GF-D8 (cell line): ENCODE results near the gene NPB.
A peak's percentile ranks its signal among the peaks of the same experiment; 100 is the strongest.

Experiments
- DNase-seq: peaks from one replicate; lab custom pipeline; 2025; lab: John Stamatoyannopoulos, UW

NPB gene

DNA sequence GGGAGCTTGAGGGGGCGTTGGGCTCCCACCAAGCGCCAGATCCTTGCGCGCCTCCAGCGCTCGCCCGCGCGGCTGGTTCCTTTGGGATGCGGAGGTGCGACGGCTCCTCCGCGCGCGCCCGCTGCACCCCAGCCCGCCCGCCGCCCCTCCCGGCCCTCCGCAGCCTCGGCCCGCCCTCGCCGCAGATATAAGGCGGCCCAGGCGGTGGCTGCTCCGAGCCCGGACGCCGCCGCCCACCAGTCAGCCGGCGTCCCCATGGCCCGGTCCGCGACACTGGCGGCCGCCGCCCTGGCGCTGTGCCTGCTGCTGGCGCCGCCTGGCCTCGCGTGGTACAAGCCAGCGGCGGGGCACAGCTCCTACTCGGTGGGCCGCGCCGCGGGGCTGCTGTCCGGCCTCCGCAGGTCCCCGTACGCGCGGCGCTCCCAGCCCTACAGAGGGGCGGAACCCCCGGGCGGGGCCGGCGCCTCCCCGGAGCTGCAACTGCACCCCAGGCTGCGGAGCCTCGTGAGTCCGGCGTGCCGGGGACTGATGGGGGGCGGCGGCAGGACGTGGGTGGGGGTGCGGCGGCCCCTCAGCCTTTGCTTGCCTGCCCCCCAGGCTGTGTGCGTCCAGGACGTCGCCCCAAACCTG, at the start of gene NPB:
NPB (plus strand) TSS at position 216 of the 630 bp plus-strand sequence; CDS start at position 256, 40 bp downstream.
- DNase-seq: no peak

DNA sequence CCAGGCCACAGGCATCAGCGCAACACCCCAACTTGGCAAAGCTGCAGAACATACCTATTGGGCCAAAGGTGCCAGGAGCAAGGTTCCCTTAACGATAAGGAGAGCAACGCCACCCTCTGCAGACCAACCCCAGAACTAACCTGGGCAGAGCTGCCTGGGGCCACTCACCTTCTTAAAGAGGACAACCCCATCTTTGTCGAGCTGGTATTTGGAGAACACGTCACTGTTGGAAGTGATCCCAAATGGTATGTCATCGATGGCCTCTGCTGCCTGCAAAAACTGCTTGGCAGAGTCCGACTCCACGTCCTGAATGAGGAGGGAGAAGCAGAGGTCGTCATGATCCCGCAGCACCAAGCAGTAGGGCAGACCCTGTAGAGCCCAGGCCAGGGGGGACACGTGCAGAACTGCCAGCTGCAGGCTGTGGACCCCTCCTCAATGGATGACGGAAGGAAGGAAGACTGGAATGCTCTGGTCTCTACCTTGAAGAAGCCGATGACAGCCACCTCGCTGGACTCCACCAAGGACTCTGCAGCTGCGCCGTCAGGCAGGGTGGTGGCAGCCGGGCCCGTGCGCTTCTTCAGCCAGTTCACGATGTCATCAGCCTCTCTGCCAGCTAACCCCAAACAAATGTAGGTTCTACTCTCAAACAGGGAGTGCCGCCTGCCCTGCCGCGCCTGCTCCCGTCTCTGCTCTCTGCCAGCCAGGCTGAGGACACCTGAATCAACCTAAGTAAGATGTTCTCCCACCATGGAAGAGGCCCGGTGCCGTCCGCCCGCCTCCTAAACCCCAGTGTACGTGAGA, 46.9 kb upstream of the NPB start:
- no peak for DNase-seq

DNA sequence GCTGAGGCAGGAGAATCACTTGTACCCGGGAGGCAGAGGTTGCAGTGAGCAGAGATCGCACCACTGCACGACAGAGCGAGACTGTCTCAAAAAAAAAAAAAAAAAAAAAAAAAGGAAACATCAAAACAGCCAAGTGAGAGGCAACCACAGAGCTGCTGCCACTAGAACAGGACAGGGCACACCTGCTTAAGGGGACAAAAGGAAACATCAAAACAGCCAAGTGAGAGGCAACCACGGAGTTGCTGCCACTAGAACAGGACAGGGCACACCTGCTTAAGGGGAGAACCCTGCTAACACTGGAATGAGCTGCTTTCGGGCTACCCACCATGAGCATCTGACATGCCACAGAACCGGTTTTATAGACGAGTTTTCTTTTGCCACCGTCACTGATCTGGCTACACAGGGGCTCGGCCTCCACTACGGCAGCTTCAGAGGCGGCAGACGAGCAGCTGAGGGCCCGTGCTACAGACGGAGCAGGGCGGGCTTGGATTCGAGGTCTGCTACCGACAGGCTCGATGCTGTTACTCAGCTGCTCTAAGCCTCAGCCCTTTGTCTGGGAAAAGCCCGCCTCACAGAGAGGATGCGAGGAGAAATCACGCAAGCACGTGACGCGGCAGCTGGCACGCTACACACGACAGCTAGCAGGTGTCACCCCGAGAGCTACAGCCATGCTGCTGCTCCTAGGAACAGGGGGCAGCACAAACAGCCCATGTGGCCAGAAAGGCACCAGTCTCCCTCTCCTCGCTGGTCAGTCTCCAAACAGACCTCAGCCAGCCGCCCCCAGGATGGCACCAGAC, 43.7 kb upstream of the NPB start:
- no peak for DNase-seq

DNA sequence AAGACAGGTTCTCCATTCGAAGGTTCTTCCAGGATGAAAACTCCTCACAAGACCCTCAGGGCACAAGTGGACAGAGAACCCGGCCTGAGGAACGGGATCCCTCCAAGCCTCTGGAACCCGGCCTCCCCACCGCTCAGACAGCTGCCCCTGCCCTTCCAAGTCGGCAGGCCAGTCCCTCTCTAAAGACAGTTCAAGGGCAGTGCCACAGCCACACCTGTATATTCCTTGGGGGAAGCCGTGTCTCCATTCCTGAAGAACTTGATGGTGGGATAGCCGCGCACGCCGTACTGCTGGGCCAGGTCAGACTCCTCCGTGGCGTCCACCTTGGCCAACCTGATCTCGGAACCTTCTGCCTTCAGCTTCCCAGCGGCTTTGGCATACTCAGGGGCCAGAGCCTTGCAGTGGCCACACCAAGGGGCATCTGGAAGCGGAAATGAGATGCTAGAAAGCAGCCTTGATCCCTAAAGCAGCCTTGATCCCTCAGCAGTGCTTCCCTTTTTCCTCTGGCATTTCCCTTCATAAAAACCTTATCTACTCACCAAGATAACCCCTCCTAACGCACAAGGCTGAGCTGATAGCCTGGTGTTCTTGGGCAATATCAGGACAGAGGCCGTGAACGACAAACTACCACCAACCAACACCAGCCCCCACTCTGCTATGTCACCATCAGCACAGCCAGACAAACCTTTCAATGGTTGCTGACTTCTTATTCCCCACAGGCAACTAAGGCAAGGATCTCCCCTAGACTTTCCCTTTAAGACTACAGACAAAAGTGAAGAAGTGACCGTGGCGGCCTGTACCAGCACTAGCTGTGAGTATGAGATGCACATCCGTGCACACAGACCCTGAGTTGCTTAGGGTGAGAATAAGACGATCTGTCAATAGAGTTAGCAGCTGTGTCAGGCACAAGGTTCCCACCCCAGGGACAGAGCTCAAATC, 42.8 kb upstream of the NPB start:
- peak; percentile 69 for DNase-seq

DNA sequence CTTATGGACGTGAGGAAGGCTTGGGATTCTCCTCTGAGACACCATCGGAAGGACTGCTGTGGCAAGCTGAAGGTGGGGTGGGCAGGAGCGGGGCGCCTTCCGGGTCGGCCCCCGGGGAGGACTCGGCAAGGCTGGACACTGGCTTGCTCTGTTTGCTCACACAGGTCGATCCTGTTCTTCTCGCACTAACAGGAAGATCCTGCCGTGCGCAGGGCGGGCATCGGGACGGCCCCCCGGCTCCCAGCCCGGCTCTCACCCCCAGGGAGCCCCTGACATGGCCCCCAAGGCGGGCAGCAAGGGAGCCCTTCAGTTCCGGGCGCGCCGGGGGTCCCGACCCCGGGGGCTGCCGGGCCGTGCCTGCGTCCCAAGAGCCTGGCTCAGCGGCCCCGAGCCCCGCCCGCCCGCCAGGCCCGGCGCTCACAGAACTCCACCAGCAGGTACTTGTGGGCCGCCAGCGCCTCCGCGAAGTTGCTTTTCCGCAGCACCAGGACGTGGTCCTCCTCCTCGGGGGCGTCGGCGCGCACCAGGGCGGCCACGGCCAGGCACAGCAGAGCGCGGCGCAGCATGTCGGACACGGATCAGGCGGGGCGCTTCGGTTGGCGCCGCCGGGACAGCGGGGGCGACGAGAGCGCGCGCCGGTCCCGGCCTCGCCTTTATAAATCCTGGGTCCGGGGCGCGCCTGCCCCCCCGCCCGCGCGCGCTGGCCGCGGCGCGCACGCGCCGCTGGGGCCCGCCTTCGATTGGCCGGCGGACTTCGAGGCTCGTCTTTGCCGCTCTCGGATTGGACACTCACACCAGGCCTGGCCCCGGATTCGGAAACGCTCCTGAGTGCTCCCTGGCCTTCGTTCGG, 41.9 kb upstream of the NPB start, which contains the start of gene P4HB:
P4HB (minus strand) TSS at position 630 of the 850 bp plus-strand sequence; CDS start at position 566, 64 bp downstream.
- DNase-seq: no peak

DNA sequence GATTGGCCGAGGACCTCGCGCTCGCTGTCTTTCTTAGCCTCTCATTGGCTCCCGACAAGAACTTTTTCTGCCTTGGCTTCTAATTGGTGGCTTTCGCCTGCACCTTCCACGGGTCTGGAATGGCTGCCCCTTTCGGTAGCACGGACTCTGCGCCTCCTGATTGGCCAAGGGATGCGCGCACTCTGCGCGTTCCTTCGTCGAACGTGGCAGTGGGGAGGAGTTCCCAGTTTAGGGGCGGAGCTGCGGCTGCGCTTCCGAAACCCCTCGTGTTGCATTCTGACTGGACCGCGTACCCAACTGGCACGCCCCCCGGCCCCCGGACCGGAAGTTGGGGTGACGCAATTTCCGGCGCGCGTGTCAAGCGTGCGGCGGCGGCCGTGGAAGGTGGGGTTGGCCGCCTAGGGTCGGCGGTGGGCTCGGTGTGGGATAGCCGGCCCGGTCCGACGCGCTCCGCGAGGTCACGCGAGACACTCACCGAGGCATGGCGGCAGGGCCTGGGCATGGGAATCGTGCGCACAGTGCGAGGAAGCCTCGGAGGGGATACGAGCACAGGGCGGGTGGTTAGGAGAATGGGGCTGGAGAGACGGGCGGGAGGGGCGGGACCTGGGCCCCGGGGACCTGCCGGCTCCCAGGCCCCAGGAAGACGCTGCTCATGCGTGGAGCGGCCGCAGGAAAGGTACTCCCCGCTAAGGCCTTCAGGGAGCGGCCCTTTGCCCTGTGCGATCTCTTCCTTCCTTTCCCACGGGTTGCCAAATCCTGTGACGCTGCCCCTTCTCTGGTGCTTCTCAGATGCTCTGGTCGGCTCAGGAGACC, 41.1 kb upstream of the NPB start:
- DNase-seq: peak; percentile 100

DNA sequence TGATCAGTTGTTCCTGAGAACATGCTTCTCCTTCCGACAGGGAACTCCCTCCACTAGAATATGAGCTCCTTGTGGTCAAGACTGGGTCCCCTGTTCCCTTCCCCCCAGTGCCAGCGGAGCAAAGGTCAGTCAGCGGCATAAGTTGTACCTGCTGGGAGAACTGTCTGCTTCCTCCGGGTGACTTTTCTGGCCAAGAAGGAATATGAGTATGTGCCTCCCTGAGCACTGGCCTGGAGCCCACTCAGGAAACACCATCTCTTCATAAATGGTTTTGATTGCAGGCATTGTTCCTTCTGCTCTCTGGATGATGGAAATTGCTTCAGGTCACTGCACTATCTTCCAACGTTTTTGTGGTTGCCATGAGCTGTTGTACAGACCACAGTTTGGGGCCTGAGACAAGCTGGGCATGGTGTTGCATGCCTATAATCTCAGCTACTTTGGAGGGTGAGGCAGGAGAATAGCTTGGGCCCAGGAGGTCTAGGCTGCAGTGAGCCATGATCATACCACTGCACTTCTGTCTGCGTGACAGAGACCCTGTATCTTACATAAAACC, 38.8 kb upstream of the NPB start:
- peak; percentile 94 for DNase-seq

DNA sequence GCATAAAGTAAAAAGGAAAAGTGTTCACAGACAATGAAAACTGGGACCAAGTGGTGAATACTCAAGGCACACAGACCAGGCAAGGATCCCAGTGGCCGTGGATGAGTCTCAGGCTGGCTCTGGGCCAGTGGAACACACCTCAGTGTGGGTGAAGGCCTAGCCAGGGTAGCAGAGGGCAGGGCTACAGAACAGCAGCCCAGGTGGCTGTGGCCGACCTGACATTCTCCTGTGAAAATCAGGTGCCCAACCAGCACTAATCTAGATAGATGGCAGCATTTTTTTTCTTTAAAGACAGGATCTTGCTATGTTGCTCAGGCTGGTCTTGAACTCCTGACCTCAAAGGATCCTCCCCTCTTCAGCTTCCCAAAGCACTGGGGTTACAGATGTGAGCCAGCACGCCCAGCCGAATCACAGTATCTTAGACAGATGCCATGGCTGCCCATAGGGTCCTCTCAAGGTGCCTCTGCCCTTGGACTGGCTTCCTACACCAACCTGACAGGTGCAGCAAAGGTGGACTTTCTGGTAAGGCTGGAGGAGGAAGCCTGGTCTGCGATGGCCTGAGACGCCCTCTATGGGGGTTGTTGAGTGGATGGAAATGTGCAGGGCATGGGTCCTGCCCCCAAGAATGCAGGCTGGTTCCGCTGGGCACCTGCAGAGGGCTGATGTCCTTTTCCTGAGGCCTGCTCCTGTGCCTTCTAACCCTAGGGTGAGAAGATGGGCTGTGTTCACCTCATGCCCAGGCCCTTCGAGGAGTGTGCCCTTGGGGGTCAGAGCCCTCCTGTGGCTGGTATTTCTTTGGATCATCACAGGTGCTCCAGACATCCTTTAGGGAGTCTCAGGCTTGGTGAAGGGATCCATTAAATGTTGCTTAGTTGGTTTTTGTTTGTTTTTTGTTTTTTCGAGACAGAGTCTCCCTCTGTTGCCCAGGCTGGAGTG, 37.9 kb upstream of the NPB start:
- no peak for DNase-seq

DNA sequence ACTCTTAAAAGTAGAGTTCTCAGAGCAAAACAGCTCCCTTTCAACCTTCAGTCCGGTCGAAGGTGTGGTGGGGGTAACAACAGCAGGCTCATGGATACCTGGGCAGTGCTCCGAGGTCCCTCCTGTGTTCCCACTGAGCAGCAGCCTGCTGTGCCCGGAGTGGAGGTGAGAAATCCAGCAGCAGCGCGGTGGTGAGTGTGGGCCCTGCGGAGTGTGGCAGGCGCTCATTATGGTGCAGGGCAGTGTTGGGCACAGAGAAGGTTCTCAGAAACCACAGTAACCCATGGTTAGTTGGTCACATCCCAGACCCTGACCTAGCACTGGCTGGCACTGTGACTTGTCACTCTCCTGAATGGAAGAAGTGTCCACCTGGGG, 36.7 kb upstream of the NPB start:
- DNase-seq: no peak

DNA sequence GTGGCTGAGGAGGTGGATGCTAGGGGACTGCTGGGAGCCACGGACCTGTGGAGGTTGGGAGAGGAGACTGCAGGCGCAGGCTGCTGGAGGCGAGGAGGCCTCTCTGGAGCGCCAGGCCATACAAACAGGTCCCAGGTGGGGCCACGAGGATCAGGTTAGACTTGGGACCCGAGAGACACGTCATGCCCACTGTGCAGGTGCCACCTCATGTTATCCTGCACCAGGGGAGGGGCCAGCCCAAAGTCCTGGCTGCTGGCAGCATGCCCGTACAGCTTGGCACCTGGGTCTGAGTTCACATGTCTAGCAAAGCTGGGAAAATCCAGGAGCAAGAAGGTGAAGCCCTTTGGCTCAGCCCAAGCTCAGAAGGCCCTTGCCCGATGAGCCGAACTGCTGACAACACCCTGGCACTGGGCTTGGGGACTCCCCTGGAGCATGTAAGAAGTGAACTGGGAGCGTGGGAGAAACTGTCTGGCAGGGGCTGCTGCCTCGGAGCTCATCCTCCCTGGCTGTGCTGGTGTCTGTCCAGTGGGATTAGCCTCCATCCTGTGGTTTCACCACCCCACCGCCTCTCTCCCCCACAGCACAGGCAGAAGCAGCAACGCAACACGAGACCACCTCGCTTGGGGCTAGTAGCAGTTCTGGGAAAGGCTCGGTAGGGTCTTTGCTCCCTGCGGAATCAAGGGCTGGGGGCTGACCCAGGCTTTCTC, 36.2 kb upstream of the NPB start:
- DNase-seq: no peak

DNA sequence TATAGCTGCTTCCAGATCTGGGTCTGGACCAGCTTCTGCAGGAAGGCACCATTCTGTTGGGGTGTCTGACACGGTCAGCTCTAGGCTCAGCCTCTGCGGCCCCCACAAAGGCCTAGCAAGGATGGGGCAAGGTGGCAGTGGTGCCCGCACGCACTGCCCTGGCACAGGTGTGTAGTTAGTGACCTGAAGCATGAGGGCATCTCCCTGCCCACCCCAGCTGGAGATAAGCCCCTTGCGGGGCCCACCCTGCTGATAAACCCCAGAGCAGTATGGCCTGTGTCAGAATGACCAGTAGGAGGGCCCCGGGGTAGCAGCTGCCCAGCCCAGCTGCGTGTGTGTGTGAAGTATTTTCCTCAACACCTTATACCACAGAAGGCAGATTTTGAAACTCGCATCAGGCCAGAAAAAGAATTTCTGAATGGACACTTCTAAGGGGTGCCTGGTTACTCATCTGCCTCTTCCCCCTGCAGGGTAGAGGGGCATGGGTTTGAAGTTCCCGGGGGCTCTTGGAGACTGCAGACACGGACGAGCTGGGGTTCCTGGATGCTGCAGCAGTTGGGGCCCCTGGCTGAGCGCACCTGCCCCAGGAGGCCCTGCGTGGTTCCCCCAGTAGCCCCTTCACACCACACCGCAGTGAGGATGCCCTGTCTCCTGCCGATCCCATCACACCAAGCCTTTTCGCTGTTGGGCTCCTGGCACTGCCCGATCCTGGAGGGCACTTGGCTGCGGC, 35.4 kb upstream of the NPB start:
- no peak for DNase-seq

DNA sequence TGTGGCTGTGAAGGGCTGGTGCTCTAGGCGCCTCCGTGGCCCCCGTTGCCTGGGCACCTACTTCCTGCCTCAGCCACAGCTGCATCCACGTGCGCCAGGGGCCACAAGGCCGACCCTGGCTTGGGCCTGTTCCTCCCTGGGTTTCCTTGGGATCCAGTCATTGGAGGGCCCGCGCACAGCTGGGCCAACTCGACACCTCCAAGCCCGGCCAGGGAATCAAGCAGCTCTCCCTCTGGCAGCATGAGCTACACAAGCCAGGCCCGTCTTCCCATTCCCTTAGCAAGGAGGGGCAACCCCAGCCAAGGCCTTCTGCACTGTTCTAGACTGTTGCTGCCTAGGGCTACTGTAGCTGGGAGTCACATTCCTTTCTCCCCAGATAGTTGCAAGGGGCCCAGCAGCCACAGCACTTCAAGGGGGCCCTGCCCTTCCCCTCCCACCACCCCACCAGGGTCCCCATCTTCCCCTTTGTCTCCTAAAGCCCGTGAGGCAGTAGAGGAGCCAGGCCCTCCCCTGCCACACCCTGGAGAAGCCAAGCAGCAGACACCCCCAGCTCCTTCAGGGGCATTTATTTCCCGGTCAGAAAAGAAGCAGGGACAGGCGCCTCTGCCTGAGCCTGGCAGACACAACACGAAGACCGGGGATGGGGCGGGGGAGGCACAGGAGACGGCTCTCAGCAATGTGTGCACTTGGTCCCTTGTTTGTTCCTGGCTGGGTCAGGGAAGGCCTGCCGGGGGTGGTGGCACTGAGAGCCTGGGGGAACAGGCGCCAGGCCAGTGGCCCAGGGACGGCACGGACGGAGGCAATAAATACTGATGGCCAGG, 34.7 kb upstream of the NPB start:
- peak; percentile 61 for DNase-seq

DNA sequence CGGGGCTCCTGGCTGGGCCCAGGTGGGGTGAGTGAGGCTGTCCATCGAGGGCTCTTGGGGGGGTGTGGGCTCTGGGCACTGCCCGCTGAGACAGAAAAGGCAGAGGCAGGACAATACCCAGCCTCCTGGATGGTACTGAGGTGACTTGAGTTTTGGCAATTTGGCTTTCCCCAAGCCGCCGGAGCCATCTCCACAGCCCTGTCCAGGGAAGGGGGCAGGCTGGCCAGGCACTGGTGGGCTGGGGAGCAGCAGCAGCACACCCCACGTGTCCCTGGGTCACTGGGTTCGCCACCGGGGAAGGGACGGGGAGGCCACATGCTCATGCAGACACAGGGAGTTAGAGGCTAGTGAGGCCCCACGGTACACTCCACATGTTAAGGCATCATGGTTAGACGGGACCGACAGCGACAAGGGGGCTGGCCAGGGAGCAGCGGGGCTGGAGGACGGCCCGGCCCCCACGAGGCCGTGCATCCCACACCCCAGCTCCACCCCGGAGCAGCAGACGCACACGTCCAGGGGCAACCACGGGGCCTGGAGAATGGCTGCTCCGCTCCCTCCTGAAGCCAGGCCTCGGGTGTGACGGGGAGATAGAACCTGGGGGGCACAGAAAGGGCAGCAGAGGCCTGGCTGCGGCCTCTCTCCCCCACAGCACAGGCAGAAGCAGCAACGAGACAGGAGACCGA, 33.9 kb upstream of the NPB start:
- DNase-seq: no peak

DNA sequence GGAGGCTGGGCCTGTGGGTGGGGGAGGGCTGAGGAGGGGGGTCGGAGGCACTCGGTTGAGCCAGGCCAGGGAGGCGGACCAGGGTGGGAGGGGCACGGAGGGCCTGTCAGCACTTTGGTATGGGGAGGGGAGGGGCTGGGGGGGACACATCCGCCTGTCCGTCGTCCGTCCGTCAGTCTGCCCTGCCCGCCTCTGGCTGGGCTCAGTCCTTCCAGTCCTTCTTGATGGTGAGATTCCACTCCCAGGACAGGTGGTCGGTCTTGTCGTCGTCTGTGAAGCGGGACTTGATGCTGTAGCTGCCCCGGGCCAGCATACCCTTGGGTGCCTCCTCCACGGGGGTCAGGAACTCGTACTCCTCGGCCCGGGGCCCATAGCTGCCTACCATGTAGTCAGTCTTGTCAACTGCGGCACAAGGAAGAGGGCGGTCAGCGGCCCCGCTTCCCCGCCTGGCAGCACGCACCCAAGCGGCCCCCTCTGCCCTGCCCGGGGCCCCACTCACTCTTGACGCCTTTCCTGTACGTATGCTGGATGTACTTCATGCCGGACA, 33.3 kb upstream of the NPB start:
- DNase-seq: no peak
